ENCODE data around the gene MFGE8.

DNA sequence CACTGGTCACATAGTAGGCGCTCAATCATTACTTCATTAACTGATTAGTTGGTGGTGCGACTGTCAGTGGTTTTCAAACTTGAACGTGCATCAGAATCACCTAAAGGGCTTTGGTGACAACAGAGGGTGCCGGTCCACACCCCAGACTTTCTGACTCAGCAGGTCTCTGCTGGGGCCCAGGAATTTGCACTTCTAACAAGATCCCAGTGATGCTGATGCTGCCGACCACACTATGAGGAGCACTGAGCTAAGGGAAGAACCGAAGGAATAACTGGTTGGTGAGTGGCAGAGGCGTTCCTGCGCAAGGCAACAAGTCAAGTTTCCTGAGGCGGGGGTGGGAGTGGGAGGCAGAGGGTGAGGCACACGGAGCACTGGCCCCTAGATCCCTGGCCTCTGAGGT, 36.6 kb downstream of the MFGE8 start:
- no peak for TF ChIP-seq POLR2AphosphoS5 (IDR thresholded peaks at IDR 0.05)
- TF ChIP-seq, protein P1, sequence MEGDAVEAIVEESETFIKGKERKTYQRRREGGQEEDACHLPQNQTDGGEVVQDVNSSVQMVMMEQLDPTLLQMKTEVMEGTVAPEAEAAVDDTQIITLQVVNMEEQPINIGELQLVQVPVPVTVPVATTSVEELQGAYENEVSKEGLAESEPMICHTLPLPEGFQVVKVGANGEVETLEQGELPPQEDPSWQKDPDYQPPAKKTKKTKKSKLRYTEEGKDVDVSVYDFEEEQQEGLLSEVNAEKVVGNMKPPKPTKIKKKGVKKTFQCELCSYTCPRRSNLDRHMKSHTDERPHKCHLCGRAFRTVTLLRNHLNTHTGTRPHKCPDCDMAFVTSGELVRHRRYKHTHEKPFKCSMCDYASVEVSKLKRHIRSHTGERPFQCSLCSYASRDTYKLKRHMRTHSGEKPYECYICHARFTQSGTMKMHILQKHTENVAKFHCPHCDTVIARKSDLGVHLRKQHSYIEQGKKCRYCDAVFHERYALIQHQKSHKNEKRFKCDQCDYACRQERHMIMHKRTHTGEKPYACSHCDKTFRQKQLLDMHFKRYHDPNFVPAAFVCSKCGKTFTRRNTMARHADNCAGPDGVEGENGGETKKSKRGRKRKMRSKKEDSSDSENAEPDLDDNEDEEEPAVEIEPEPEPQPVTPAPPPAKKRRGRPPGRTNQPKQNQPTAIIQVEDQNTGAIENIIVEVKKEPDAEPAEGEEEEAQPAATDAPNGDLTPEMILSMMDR (IDR thresholded peaks at IDR 0.05): no peak

Measured in sigmoid colon (tissue), 4 donors.